Stomach smooth muscle (tissue), 2 donors: ENCODE data around the gene ST8SIA2.

Experiments used
- H3K27ac ChIP-seq: one replicate; pipeline ENCODE4 v1.7.0; 2013; ENCODE audit warnings: mild to moderate bottlenecking, low read length, inconsistent platforms
- H3K27me3 ChIP-seq, 2 donors: one replicate each; pipeline ENCODE4 v1.7.0; 2013; ENCODE audit warnings: low read length in 2 of 2; ENCODE audit not compliant: insufficient read depth in 2 of 2, control insufficient read depth in 1 of 2
- H3K36me3 ChIP-seq, 2 donors: one replicate each; pipeline ENCODE4 v1.7.0; 2013; ENCODE audit warnings: low read length in 2 of 2; ENCODE audit not compliant: control insufficient read depth in 2 of 2, insufficient read depth in 2 of 2
- H3K4me1 ChIP-seq: one replicate; pipeline ENCODE4 v1.7.0; 2013; ENCODE audit warnings: low read length; ENCODE audit not compliant: control insufficient read depth, insufficient read depth
- H3K4me3 ChIP-seq, 2 donors: one replicate each; pipeline ENCODE4 v1.7.0; 2013; ENCODE audit warnings: low read length in 2 of 2
- H3K9ac ChIP-seq, 2 donors: one replicate each; pipeline ENCODE4 v1.7.0; 2013; ENCODE audit warnings: low read length in 2 of 2, mild to moderate bottlenecking in 1 of 2
- H3K9me3 ChIP-seq, 2 donors: one replicate each; pipeline ENCODE4 v1.7.0; 2013; ENCODE audit warnings: low read length in 2 of 2; ENCODE audit not compliant: control insufficient read depth in 2 of 2
- donor health status: healthy.
- donor health status: Pancreatic carcinoma.

Gene ST8SIA2

DNA sequence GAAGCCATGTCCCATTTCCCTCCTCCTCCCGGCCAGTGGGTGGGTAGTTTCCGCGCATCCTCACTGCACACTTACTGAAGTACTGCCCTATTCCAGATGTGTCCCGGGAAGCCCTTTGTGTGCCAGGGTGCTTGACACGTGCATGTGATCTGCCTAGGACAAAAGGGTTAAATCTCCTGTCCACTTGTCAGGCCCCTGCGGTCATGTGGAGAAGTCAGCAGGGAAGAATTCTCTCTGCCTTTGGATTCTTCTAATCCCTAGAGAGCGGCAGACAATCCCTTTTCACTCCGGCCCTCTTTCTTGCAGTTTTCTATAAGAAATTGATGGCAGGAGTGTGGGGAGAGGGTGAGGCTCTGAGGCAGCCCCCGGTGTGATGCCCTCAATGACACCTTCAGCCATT is 19.8 kb downstream of the ST8SIA2 start:
- Histone ChIP-seq H3K4me1 (peaks cover 12% of the 10 kb centered on the region), H3K27ac (no peak overlapping the region), H3K36me3 (no peaks in the 10 kb centered on the region), H3K4me3 (no peak overlapping the region), H3K27me3 (no peaks in the 10 kb centered on the region), H3K9ac (no peak overlapping the region), H3K9me3 (no peaks in the 10 kb centered on the region)

GRCh38 chr15:92415639-92416297 is 22.1 kb downstream of the ST8SIA2 start:
- H3K4me1 ChIP-seq = peaks cover 12% of the 10 kb centered on the region
- H3K9ac ChIP-seq = no peak overlapping the region
- H3K27ac ChIP-seq = no peak overlapping the region
- H3K36me3 ChIP-seq = no peaks in the 10 kb centered on the region
- no peak overlapping the region for H3K4me3 ChIP-seq
- no peaks in the 10 kb centered on the region for H3K27me3 ChIP-seq
- H3K9me3 ChIP-seq = no peaks in the 10 kb centered on the region

GRCh38 chr15:92416557-92416956 is 22.9 kb downstream of the ST8SIA2 start:
- no peak overlapping the region for H3K9ac ChIP-seq
- no peak overlapping the region for H3K4me3 ChIP-seq
- no peak overlapping the region for H3K27ac ChIP-seq
- H3K9me3 ChIP-seq = no peaks in the 10 kb centered on the region
- peaks cover 12% of the 10 kb centered on the region for H3K4me1 ChIP-seq
- H3K36me3 ChIP-seq = no peaks in the 10 kb centered on the region
- no peaks in the 10 kb centered on the region for H3K27me3 ChIP-seq

DNA sequence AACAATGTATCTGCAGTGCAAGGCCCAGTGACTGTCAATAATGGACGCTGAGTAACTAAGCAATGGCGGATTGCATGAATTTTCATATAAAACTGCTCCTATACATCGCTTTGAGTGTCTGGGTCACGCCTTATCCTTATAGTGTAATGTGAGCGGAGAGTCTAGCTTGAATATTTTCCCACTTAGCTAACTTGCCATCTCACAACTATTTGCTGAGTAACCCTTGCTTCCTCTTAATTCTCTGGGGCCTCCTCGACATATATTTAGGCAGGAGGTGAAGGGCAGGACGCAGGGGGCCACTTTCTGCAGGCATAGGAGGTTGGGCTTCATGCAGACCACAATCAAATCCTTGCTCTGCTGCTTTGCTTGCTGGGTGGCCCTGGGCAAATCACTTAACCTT is 24.0 kb downstream of the ST8SIA2 start:
- Histone ChIP-seq H3K4me1 (peaks cover 16% of the 10 kb centered on the region), H3K27ac (no peak overlapping the region), H3K9ac (no peak overlapping the region), H3K4me3 (no peak overlapping the region), H3K27me3 (no peaks in the 10 kb centered on the region), H3K9me3 (no peaks in the 10 kb centered on the region), H3K36me3 (no peaks in the 10 kb centered on the region)

DNA sequence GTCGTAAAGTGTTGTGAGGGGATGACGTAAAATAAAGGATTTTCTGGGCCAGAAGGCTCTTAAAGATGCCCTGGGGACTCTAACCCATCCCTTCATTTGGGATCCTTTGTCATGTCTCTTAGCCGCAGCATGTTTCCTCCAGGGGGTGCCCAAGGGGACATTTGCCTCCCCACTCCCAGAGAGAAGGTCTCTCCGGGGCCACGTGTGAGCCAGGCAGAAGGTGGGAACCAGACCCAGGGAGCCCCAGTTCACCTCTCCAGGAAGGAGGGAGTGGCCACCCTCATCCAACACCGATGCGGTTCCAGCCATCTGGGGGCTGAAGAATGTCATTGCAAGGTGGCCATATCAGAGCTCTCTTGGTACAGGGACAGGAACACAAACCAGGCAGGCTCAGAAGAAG is 25.2 kb downstream of the ST8SIA2 start:
- H3K9ac ChIP-seq = no peak overlapping the region
- no peak overlapping the region for H3K27ac ChIP-seq
- H3K4me3 ChIP-seq = no peak overlapping the region
- no peaks in the 10 kb centered on the region for H3K9me3 ChIP-seq
- no peaks in the 10 kb centered on the region for H3K27me3 ChIP-seq
- no peaks in the 10 kb centered on the region for H3K36me3 ChIP-seq
- peaks cover 16% of the 10 kb centered on the region for H3K4me1 ChIP-seq

- H3K4me3 ChIP-seq = no peak overlapping the region
- no peak overlapping the region for H3K27ac ChIP-seq
- peaks cover 4% of the 10 kb centered on the region for H3K4me1 ChIP-seq
- H3K27me3 ChIP-seq = no peaks in the 10 kb centered on the region
- H3K9ac ChIP-seq = no peak overlapping the region
- no peaks in the 10 kb centered on the region for H3K36me3 ChIP-seq
- no peaks in the 10 kb centered on the region for H3K9me3 ChIP-seq
Observed at GRCh38 chr15:92421976-92422375, 28.3 kb downstream of the ST8SIA2 start.

GRCh38 chr15:92425578-92426225 is 32.0 kb downstream of the ST8SIA2 start:
- Histone ChIP-seq H3K27me3 (no peaks in the 10 kb centered on the region), H3K4me1 (peaks cover 4% of the 10 kb centered on the region)

DNA sequence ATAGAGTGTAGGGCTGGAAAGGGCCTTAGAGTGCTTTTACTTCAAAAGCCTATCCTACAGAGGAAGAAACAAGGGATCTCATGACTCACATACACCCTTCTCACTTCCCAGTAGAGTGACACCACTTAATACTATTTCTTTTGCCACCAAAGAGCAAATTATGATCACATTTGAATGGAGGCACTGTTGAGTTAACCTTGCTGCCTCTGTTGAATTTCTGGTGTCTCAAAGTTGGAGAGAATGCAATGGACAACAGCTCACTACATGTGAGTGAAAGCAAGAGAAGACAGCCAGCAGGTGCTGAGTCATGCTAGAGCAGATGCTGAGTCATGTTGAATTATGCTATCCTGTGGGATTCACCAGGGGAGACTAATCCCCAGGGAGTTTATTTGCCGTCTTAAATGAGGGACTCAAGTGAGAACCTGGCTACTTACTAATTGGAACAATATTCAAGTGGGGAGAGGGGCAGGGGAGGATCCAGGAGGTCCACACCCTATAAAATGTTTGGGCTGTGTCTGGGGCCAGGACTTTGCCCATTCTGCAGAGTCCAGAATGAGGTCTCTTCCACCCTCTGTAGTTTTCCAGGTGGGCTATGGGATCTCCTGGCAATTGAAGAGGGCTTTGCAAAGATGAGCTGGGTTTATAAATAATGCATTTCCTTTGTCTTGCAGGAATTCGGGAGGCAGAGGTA is 35.8 kb downstream of the ST8SIA2 start:
- Histone ChIP-seq H3K4me1 (no peaks in the 10 kb centered on the region), H3K27me3 (no peaks in the 10 kb centered on the region), H3K9me3 (no peaks in the 10 kb centered on the region), H3K36me3 (no peaks in the 10 kb centered on the region), H3K27ac (no peak overlapping the region), H3K9ac (no peak overlapping the region), H3K4me3 (no peak overlapping the region)

More at GRCh38 chr15:92425578-92426225, 32.0 kb downstream of the ST8SIA2 start:
- no peak overlapping the region for H3K9ac ChIP-seq
- no peaks in the 10 kb centered on the region for H3K36me3 ChIP-seq
- H3K27ac ChIP-seq = no peak overlapping the region
- H3K4me3 ChIP-seq = no peak overlapping the region
- H3K9me3 ChIP-seq = no peaks in the 10 kb centered on the region

DNA sequence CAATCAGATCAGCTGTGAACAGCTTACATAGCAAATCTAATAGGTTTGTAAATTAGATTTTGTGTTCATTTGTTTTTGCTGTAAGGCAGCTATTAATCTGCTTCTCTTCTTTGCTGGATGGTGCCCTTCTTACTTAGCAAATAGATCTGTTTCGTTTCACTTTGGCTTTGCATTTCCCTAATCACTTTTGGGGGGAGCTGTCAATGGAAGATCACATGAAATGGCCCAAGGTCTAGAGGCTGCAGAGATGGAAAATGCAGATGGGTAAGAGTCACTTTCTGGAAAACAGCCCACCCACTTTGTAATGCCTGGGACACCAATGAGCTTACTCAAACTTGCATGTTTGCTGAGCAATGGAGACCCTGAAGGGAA is 36.4 kb downstream of the ST8SIA2 start:
- Histone ChIP-seq H3K4me3 (no peak overlapping the region), H3K27me3 (no peaks in the 10 kb centered on the region), H3K36me3 (no peaks in the 10 kb centered on the region), H3K27ac (no peak overlapping the region), H3K9me3 (no peaks in the 10 kb centered on the region), H3K4me1 (no peaks in the 10 kb centered on the region), H3K9ac (no peak overlapping the region)

GRCh38 chr15:92435145-92435544 is 41.5 kb downstream of the ST8SIA2 start:
- no peak overlapping the region for H3K27ac ChIP-seq
- no peak overlapping the region for H3K9ac ChIP-seq
- H3K9me3 ChIP-seq = no peaks in the 10 kb centered on the region
- no peaks in the 10 kb centered on the region for H3K36me3 ChIP-seq
- H3K4me3 ChIP-seq = no peak overlapping the region
- no peaks in the 10 kb centered on the region for H3K4me1 ChIP-seq
- H3K27me3 ChIP-seq = peaks cover 0 to 2% of the 10 kb centered on the region in 2 donors

DNA sequence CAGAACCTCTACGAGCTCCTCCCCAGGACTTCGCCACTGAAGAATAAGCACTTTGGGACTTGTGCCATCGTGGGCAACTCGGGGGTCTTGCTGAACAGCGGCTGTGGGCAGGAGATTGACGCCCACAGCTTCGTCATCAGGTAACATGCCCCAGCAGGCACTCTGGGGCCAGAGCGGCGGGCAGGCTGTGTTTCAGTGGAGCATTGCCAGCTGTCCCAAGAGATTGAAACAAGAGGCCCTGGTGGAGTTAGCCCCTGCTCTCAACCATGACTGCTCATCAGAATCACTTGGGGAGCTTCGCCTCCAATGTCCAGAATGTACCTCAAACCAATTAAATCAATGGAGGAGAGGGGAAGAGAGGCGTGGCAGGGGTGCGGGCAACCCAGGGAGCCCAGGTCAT is 44.8 kb downstream of the ST8SIA2 start:
- no peaks in the 10 kb centered on the region for H3K36me3 ChIP-seq
- H3K27ac ChIP-seq = no peak overlapping the region
- H3K9ac ChIP-seq = no peak overlapping the region
- peaks cover 0 to 2% of the 10 kb centered on the region in 2 donors for H3K27me3 ChIP-seq
- H3K4me1 ChIP-seq = no peaks in the 10 kb centered on the region
- H3K4me3 ChIP-seq = no peak overlapping the region
- H3K9me3 ChIP-seq = no peaks in the 10 kb centered on the region
